ENCODE results near the gene PARD6A. TPM values are rescaled to one million over a fixed set of nuclear protein-coding genes. Genes with fewer than 3 reads are reported as not detected.

The PARD6A gene
- total and polyA plus RNA-seq, 2 of the 13 experiments (the other 11 are each of a cell fraction or from before 2014, with no cell fraction given) = 3.5 to 4.3 TPM

DNA sequence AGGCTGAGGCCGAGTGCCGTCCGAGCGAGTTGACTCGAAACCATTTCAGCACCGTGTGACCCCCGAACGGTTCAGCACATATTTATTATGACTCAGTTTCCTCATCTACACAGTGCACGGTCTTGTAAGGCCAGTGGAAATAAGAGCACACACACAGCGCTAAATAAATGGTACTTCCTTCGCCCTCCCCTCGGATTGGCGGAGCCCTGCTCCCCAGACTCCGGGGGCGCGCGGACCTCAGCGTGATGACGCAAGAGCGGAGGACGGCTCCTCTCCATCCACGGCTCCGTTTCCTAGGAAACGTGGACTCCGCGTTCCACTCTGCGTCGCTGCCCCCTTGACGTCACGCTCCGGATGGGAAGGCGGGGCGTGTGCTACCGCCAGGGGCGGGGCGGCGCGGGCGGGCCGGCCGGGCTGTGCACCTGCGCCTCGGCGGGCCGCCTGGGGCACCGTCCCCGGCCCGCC lies at the start of gene PARD6A (continued):
- TF ChIP-seq, protein P1, sequence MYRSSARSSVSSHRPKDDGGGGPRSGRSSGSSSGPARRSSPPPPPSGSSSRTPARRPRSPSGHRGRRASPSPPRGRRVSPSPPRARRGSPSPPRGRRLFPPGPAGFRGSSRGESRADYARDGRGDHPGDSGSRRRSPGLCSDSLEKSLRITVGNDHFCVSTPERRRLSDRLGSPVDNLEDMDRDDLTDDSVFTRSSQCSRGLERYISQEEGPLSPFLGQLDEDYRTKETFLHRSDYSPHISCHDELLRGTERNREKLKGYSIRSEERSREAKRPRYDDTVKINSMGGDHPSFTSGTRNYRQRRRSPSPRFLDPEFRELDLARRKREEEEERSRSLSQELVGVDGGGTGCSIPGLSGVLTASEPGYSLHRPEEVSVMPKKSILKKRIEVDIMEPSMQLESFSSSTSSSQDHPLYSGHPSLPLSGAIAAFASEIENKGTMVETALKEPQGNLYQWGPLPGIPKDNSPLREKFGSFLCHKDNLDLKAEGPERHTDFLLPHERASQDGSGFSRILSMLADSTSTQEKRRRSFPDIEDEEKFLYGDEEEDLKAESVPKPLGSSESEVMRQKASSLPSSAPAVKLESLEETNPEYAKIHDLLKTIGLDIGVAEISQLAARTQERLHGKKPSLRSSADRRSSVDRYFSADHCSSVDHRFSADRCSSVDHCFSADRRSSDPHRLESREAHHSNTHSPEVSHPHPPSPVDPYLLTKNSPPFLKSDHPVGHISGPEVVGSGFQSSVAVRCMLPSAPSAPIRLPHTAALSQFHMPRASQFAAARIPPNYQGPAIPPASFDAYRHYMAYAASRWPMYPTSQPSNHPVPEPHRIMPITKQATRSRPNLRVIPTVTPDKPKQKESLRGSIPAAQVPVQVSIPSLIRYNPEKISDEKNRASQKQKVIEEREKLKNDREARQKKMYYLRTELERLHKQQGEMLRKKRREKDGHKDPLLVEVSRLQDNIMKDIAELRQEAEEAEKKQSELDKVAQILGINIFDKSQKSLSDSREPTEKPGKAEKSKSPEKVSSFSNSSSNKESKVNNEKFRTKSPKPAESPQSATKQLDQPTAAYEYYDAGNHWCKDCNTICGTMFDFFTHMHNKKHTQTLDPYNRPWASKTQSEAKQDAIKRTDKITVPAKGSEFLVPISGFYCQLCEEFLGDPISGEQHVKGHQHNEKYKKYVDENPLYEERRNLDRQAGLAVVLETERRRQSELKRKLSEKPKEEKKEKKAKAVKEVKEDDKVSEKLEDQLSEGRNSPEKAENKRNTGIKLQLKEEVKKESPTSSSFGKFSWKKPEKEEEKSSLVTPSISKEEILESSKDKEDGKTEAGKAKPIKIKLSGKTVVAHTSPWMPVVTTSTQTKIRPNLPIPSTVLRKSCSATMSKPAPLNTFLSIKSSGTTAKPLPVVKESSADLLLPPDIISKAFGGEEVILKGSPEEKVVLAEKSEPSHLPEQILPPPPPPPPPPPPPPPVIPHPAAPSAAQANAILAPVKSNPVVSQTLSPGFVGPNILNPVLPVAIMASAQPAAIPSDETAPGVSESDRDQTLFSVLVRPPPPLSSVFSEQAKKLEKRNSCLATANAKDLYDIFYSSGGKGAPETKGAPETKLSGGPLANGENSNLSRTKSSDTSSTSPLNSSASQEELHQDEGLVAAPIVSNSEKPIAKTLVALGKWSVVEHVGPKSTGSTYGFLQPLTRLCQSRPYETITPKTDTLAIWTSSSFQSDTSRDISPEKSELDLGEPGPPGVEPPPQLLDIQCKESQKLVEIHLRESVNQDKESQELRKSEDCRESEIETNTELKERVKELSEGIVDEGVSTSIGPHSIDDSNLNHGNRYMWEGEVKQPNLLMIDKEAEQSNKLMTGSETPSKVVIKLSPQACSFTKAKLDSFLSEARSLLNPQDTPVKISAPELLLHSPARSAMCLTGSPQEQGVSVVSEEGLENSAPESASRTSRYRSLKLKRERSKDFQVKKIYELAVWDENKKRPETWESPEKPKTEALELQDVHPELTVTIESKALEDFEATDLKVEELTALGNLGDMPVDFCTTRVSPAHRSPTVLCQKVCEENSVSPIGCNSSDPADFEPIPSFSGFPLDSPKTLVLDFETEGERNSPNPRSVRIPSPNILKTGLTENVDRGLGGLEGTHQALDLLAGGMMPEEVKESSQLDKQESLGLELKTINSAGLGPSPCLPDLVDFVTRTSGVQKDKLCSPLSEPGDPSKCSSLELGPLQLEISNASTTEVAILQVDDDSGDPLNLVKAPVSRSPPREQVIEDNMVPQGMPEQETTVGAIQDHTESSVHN (CRISPR knock-in tag; IDR thresholded peaks at IDR 0.05) = no peak
- TF ChIP-seq, protein P2, sequence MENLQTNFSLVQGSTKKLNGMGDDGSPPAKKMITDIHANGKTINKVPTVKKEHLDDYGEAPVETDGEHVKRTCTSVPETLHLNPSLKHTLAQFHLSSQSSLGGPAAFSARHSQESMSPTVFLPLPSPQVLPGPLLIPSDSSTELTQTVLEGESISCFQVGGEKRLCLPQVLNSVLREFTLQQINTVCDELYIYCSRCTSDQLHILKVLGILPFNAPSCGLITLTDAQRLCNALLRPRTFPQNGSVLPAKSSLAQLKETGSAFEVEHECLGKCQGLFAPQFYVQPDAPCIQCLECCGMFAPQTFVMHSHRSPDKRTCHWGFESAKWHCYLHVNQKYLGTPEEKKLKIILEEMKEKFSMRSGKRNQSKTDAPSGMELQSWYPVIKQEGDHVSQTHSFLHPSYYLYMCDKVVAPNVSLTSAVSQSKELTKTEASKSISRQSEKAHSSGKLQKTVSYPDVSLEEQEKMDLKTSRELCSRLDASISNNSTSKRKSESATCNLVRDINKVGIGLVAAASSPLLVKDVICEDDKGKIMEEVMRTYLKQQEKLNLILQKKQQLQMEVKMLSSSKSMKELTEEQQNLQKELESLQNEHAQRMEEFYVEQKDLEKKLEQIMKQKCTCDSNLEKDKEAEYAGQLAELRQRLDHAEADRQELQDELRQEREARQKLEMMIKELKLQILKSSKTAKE (CRISPR knock-in tag; IDR thresholded peaks at IDR 0.05; ENCODE audit: borderline replicate concordance) = no peak
- TF ChIP-seq, protein P3, sequence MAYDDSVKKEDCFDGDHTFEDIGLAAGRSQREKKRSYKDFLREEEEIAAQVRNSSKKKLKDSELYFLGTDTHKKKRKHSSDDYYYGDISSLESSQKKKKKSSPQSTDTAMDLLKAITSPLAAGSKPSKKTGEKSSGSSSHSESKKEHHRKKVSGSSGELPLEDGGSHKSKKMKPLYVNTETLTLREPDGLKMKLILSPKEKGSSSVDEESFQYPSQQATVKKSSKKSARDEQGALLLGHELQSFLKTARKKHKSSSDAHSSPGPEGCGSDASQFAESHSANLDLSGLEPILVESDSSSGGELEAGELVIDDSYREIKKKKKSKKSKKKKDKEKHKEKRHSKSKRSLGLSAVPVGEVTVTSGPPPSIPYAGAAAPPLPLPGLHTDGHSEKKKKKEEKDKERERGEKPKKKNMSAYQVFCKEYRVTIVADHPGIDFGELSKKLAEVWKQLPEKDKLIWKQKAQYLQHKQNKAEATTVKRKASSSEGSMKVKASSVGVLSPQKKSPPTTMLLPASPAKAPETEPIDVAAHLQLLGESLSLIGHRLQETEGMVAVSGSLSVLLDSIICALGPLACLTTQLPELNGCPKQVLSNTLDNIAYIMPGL (CRISPR knock-in tag; IDR thresholded peaks at IDR 0.05; ENCODE audit: borderline replicate concordance in 1 of 2, low read depth in 1 of 2) = no peak
- TF ChIP-seq PHF5A (CRISPR knock-in tag; IDR thresholded peaks at IDR 0.05; ENCODE audit: low read depth, unreplicated experiment) = no peak
- TF ChIP-seq, protein P4, sequence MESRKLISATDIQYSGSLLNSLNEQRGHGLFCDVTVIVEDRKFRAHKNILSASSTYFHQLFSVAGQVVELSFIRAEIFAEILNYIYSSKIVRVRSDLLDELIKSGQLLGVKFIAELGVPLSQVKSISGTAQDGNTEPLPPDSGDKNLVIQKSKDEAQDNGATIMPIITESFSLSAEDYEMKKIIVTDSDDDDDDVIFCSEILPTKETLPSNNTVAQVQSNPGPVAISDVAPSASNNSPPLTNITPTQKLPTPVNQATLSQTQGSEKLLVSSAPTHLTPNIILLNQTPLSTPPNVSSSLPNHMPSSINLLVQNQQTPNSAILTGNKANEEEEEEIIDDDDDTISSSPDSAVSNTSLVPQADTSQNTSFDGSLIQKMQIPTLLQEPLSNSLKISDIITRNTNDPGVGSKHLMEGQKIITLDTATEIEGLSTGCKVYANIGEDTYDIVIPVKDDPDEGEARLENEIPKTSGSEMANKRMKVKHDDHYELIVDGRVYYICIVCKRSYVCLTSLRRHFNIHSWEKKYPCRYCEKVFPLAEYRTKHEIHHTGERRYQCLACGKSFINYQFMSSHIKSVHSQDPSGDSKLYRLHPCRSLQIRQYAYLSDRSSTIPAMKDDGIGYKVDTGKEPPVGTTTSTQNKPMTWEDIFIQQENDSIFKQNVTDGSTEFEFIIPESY (CRISPR knock-in tag; IDR thresholded peaks at IDR 0.05) = no peak
- TF ChIP-seq, protein P5, sequence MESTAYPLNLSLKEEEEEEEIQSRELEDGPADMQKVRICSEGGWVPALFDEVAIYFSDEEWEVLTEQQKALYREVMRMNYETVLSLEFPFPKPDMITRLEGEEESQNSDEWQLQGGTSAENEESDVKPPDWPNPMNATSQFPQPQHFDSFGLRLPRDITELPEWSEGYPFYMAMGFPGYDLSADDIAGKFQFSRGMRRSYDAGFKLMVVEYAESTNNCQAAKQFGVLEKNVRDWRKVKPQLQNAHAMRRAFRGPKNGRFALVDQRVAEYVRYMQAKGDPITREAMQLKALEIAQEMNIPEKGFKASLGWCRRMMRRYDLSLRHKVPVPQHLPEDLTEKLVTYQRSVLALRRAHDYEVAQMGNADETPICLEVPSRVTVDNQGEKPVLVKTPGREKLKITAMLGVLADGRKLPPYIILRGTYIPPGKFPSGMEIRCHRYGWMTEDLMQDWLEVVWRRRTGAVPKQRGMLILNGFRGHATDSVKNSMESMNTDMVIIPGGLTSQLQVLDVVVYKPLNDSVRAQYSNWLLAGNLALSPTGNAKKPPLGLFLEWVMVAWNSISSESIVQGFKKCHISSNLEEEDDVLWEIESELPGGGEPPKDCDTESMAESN (CRISPR knock-in tag; conservative IDR thresholded peaks at IDR 0.05) = no peak

Data from HepG2 (cell line).